ENCODE results near the gene ZBED4. TPM values are rescaled to one million over a fixed set of nuclear protein-coding genes. Genes with fewer than 3 reads are reported as not detected.

Gene ZBED4
- total and polyA plus RNA-seq, 2 of the 13 experiments (the other 11 are each of a cell fraction or from before 2014, with no cell fraction given): 5.4 to 9.6 TPM

DNA sequence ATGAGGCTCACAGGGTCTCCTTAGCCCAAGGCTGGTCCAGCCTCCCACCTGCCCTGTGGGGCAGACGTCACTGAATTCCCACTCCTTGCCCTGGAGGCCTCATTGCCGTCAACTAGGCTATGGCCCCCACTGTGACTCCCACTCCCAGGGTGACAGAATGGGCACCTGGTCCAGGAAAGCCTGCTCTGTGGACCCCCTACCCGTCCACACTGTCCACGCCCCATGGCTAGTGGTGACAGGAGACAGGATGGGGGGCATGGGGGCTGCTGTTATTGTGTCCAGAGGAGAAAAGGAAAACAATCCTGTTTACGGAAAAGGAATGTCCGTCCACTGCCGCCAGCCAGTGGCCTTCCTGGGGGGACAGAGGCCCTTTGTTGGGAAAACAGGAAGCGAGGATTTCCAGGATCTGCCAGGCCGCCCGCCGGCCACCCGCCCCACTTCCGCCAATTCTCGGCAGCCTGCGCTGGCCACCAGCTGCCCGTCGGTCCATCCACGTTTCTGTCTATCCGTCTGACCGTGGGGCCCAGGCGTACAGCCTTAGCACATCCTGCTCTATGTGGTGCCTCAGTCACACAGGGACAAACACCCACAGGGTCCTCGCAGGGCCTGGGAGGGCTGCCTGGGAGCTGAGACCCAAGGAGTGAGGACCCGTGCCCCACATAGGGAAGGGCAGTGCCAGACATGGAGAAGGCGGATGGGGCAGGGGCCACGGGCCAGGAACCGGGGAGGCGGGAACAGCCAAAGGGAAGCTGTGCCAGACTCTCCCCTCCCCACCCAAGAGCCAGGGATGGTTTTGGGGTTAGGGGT lies 84.3 kb downstream of the ZBED4 start (continued):
- TF ChIP-seq, protein P1, sequence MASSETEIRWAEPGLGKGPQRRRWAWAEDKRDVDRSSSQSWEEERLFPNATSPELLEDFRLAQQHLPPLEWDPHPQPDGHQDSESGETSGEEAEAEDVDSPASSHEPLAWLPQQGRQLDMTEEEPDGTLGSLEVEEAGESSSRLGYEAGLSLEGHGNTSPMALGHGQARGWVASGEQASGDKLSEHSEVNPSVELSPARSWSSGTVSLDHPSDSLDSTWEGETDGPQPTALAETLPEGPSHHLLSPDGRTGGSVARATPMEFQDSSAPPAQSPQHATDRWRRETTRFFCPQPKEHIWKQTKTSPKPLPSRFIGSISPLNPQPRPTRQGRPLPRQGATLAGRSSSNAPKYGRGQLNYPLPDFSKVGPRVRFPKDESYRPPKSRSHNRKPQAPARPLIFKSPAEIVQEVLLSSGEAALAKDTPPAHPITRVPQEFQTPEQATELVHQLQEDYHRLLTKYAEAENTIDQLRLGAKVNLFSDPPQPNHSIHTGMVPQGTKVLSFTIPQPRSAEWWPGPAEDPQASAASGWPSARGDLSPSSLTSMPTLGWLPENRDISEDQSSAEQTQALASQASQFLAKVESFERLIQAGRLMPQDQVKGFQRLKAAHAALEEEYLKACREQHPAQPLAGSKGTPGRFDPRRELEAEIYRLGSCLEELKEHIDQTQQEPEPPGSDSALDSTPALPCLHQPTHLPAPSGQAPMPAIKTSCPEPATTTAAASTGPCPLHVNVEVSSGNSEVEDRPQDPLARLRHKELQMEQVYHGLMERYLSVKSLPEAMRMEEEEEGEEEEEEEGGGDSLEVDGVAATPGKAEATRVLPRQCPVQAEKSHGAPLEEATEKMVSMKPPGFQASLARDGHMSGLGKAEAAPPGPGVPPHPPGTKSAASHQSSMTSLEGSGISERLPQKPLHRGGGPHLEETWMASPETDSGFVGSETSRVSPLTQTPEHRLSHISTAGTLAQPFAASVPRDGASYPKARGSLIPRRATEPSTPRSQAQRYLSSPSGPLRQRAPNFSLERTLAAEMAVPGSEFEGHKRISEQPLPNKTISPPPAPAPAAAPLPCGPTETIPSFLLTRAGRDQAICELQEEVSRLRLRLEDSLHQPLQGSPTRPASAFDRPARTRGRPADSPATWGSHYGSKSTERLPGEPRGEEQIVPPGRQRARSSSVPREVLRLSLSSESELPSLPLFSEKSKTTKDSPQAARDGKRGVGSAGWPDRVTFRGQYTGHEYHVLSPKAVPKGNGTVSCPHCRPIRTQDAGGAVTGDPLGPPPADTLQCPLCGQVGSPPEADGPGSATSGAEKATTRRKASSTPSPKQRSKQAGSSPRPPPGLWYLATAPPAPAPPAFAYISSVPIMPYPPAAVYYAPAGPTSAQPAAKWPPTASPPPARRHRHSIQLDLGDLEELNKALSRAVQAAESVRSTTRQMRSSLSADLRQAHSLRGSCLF (CRISPR knock-in tag; IDR thresholded peaks at IDR 0.05; ENCODE audit: borderline replicate concordance): no peak
- TF ChIP-seq, protein P2, sequence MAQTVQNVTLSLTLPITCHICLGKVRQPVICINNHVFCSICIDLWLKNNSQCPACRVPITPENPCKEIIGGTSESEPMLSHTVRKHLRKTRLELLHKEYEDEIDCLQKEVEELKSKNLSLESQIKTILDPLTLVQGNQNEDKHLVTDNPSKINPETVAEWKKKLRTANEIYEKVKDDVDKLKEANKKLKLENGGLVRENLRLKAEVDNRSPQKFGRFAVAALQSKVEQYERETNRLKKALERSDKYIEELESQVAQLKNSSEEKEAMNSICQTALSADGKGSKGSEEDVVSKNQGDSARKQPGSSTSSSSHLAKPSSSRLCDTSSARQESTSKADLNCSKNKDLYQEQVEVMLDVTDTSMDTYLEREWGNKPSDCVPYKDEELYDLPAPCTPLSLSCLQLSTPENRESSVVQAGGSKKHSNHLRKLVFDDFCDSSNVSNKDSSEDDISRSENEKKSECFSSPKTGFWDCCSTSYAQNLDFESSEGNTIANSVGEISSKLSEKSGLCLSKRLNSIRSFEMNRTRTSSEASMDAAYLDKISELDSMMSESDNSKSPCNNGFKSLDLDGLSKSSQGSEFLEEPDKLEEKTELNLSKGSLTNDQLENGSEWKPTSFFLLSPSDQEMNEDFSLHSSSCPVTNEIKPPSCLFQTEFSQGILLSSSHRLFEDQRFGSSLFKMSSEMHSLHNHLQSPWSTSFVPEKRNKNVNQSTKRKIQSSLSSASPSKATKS (CRISPR knock-in tag; IDR thresholded peaks at IDR 0.05): no peak
- TF ChIP-seq TGIF2 (CRISPR knock-in tag; IDR thresholded peaks at IDR 0.05): 0 out of 2 replicates have a peak, but pooled peaks have one; percentile 49
- TF ChIP-seq NR2F6 (IDR thresholded peaks at IDR 0.05): no peak
- TF ChIP-seq NR2F6 (CRISPR knock-in tag; IDR thresholded peaks at IDR 0.05): peak; percentile 90
- TF ChIP-seq ZNF572 (CRISPR knock-in tag; IDR thresholded peaks at IDR 0.05): peak; percentile 22
- TF ChIP-seq MAFG (CRISPR knock-in tag; IDR thresholded peaks at IDR 0.05): no peak
- TF ChIP-seq SP4 (CRISPR knock-in tag; IDR thresholded peaks at IDR 0.05): peak; percentile 52; the same call in 1 of the 2 replicates
- TF ChIP-seq, protein P3, sequence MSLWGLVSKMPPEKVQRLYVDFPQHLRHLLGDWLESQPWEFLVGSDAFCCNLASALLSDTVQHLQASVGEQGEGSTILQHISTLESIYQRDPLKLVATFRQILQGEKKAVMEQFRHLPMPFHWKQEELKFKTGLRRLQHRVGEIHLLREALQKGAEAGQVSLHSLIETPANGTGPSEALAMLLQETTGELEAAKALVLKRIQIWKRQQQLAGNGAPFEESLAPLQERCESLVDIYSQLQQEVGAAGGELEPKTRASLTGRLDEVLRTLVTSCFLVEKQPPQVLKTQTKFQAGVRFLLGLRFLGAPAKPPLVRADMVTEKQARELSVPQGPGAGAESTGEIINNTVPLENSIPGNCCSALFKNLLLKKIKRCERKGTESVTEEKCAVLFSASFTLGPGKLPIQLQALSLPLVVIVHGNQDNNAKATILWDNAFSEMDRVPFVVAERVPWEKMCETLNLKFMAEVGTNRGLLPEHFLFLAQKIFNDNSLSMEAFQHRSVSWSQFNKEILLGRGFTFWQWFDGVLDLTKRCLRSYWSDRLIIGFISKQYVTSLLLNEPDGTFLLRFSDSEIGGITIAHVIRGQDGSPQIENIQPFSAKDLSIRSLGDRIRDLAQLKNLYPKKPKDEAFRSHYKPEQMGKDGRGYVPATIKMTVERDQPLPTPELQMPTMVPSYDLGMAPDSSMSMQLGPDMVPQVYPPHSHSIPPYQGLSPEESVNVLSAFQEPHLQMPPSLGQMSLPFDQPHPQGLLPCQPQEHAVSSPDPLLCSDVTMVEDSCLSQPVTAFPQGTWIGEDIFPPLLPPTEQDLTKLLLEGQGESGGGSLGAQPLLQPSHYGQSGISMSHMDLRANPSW (CRISPR knock-in tag; IDR thresholded peaks at IDR 0.05; ENCODE audit: borderline replicate concordance): no peak
- TF ChIP-seq, protein P4, sequence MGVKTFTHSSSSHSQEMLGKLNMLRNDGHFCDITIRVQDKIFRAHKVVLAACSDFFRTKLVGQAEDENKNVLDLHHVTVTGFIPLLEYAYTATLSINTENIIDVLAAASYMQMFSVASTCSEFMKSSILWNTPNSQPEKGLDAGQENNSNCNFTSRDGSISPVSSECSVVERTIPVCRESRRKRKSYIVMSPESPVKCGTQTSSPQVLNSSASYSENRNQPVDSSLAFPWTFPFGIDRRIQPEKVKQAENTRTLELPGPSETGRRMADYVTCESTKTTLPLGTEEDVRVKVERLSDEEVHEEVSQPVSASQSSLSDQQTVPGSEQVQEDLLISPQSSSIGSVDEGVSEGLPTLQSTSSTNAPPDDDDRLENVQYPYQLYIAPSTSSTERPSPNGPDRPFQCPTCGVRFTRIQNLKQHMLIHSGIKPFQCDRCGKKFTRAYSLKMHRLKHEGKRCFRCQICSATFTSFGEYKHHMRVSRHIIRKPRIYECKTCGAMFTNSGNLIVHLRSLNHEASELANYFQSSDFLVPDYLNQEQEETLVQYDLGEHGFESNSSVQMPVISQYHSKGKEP (CRISPR knock-in tag; IDR thresholded peaks at IDR 0.05): no peak
- TF ChIP-seq ZNF569 (CRISPR knock-in tag; IDR thresholded peaks at IDR 0.05; ENCODE audit: borderline replicate concordance): no peak
- TF ChIP-seq AGO2 (optimal IDR thresholded peaks at IDR 0.05; ENCODE audit: low read depth, low read length): no peak
- TF ChIP-seq ZMYM2 (CRISPR knock-in tag; IDR thresholded peaks at IDR 0.05): 0 out of 2 replicates have a peak, but pooled peaks have one; percentile 48
- TF ChIP-seq, protein P5, sequence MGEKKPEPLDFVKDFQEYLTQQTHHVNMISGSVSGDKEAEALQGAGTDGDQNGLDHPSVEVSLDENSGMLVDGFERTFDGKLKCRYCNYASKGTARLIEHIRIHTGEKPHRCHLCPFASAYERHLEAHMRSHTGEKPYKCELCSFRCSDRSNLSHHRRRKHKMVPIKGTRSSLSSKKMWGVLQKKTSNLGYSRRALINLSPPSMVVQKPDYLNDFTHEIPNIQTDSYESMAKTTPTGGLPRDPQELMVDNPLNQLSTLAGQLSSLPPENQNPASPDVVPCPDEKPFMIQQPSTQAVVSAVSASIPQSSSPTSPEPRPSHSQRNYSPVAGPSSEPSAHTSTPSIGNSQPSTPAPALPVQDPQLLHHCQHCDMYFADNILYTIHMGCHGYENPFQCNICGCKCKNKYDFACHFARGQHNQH (CRISPR knock-in tag; IDR thresholded peaks at IDR 0.05): peak; percentile 59; the same call in 1 of the 2 replicates
- TF ChIP-seq CCAR2 (optimal IDR thresholded peaks at IDR 0.05; ENCODE audit: low read depth, low read length): no peak
- peak; percentile 68; the same call in 1 of the 2 replicates for TF ChIP-seq ZNF607 (CRISPR knock-in tag; IDR thresholded peaks at IDR 0.05; ENCODE audit: borderline replicate concordance)

Measured in HepG2 (cell line).